HG03469 (cell line): ENCODE data around the gene RCL1.
"Not testable (repeated sequence)": the region's sequence is repeated elsewhere in the genome, so short reads cannot be mapped to it uniquely, and the experiment has no call there.

ENCODE experiments used
- ATAC-seq: cut with Tn5 transposase; IDR thresholded peaks from one replicate; pipeline ENCODE4 v1.9.1; 2021; ENCODE audit warnings: mild to moderate bottlenecking, moderate library complexity, moderate number of reproducible peaks; ENCODE audit not compliant: unreplicated experiment

The RCL1 gene

GRCh38 chr9:4866239-4866969, 73.7 kb downstream of the RCL1 start:
- no peak for ATAC-seq

GRCh38 chr9:4873066-4873465, 80.3 kb downstream of the RCL1 start:
- no peak for ATAC-seq

GRCh38 chr9:4875559-4875958, 82.8 kb downstream of the RCL1 start:
- ATAC-seq, result no peak

GRCh38 chr9:4879115-4879558, 86.4 kb downstream of the RCL1 start:
- ATAC-seq, result no peak

- ATAC-seq, result no peak
Observed at GRCh38 chr9:4883326-4883873, 90.7 kb downstream of the RCL1 start.

DNA sequence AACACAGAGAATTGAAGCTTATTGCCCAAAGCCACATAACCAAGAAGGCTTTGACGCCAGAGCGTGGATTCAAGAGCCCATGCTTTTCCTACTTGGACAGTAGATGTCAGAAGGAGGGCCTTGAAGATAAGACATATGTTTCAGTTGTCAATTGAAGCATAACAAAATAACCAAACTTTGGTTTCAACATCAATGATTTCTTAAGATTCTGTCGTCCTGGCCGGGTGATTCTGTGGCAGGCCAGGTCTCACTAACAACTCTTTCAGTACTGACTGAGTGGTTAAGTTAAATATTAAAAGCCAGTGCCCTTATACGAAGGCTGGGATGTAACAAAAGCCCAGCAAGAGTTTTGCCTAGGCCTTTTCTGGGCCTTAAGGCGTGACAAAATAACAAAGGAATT, 94.0 kb downstream of the RCL1 start:
- ATAC-seq, result peak; percentile 77

DNA sequence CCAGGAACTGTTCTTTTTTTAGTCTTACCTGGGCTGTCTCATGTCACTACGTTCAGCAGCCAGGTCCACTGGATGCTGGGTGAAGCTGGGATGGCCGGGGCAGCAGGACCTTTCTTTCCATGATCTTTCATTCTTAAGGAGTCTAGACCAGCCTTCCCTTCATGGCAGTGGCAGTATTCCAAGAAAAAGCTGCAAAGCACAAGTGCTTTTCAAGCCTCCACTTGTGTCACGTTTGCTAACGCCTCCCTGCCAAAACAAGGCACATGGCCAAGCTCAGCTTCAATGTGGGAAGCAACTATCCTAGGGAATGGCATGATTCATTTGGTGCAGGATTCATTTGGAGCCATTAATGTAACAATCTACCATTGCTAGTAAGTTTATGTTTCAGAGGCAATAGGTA, 94.8 kb downstream of the RCL1 start:
- ATAC-seq, result no peak

GRCh38 chr9:4890242-4890641, 97.5 kb downstream of the RCL1 start:
- no peak for ATAC-seq

- no peak for ATAC-seq
Observed at GRCh38 chr9:4890929-4891328, 98.2 kb downstream of the RCL1 start.

DNA sequence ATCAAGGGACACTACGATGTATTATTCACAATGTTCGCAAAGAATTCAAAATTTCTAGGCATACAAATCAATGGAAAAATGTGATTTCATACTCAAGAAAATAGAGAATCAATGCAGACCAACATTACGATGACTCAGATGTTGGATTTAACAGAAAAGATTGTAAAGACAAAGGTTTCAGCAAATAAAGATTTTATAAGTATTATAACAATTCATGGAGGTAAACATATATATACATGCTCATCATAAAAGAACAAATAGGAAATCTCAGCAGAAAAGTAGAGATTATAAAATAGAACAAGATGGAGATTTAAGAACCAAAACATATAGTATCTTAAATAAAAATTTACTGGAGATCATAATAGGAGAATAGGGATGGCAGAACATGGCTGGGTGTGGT, 98.9 kb downstream of the RCL1 start:
- ATAC-seq, result no peak

DNA sequence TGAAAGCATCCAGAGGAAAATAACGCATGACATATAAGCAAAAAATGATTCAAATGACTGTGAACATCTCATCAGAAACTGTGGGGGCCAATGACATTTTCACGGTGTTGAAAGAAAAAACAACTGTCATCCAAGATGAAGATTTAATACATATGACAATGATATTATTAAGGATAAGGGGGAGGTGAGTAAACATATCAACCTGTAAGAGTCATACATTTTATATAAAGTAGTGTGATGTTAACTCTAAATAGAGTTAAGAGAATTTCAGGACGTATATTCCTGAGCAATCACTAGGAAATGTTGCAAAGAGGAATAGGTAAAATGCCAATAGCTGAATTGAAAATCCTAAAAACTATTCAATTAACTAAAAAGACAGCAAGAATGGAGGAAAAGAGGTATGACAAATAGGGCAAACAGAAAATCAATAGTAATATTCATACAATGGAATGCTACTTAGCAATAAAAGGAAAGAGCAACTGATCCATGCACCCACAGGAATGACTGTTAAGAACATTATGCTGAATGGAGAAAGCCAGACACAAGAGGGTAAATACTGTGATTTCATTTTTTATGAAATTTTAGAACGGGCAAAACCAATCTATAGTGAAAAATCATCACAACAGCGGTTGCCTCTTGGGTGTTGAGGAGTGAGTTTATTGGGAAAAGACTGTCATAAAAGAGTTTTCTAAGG, 99.9 kb downstream of the RCL1 start:
- ATAC-seq, result no peak

DNA sequence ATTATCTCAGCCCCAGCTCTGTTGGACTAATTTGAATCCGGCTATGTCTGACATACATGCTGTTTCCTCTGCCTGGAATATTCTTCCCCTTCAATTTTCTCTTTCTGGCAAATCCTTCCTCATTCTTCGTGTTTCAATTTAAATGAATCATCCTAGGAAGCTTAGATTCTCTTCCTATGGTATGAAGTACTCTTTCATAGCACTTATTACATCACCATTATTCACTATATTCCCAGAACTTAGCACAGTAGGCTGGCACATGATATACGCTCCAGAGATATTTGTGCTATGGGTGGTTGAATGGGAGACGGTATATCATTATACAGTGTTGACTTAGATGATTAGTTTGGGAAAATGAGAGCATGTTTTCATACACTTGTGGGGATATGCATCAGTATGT, 101.3 kb downstream of the RCL1 start:
- ATAC-seq, result no peak

GRCh38 chr9:4899853-4900252, 107.1 kb downstream of the RCL1 start:
- ATAC-seq, result not testable (repeated sequence)

- ATAC-seq, result not testable (repeated sequence)
Observed at GRCh38 chr9:4901401-4902134, 108.8 kb downstream of the RCL1 start.

GRCh38 chr9:4902135-4902475, 109.4 kb downstream of the RCL1 start:
- ATAC-seq, result no peak

DNA sequence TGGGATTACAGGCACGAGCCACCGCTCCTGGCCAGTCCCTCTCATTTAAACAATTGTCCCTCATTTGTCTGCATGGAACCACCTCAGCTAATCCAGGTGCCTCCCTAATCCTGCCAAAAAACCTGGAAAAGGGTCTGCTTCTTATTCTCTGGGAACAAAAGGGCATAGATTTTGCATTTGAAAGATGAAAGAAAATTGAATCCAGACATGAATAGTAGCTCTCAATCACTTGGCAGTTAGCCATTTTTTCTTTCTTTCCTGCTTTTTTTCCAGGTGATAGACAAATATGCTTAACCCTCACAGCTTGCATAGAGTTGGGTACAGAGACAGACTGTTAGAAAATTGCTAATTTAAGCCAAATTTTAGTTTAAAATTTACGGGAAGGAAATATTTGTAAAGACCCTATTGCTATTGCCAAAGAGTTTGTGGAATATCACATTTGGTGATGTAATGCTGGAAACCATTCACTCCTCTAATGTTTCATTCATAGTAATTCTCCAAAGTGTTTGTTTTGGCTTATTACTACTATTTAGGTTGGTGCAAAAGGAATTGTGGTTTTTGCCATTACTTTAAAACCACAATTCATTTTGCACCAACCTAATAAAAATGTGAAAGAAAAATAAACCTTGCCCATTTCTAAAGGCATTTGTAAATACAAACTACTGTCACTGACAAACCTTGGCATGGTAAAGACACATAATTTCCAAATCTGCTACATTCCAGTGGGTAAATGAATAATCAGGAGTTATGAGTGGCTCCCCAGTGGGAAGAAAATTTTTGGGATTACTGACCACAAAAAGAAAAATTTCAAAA, 111.8 kb downstream of the RCL1 start:
- ATAC-seq, result no peak

DNA sequence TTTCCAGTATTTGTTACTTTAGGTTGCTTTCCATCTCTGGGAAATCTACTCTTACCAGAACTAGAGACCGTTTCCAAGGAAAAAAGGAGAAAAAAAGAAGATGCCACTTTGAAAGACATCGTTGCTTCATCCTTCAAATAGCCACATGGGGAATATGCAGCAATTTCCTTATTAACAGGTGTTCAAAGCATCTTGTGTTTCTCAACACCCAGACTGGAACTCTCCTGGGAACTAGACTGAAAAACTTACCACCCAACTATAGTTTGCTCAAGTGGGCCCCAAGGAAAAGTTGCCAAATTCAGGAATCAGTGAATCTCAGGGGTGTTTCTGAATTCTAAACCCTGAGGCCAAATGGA, 112.4 kb downstream of the RCL1 start:
- no peak for ATAC-seq
